ENCODE results near the gene SURF1.
A peak's percentile ranks its signal among the peaks of the same experiment; 100 is the strongest.
"Not testable (repeated sequence)": the region's sequence is repeated elsewhere in the genome, so short reads cannot be mapped to it uniquely, and the experiment has no call there.

SURF1 gene, protein sequence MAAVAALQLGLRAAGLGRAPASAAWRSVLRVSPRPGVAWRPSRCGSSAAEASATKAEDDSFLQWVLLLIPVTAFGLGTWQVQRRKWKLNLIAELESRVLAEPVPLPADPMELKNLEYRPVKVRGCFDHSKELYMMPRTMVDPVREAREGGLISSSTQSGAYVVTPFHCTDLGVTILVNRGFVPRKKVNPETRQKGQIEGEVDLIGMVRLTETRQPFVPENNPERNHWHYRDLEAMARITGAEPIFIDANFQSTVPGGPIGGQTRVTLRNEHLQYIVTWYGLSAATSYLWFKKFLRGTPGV

DNA sequence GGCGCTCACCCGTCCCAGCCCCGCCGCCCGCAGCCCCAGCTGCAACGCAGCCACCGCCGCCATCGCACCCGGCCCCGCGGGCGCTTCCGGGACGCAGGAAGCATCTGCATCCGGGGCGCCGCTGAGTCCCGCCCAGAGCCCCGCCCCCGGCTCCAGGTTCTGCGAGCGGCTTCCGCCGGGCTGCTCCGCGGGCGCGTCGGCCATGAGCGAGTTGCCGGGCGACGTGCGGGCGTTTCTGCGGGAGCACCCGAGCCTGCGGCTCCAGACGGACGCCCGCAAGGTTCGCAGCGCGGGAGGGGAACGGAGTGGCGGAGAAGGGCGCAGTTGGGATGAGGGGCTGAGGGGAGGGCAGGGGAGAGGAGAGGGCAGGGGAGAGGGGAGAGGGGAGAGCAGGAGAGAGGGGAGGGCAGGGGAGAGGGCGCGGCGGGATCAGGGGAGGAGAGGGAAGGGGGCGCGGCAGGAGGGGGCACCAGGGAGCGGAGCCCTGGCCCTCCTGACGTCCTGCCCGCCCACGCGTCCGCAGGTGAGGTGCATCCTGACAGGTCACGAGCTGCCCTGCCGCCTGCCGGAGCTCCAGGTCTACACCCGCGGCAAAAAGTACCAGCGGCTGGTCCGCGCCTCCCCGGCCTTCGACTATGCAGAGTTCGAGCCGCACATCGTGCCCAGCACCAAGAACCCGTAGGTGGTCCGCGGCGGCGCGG lies at the start of gene SURF1, which contains the start of gene SURF2:
Gene SURF1, minus strand, starts transcription at position 97 of the 701 bp plus-strand sequence. Its CDS starts 34 bp downstream, at position 63.
Gene SURF2, plus strand, starts transcription at position 160 of the 701 bp plus-strand sequence. Its CDS starts 43 bp downstream, at position 203.
- peak; percentile 77 for DNase-seq

DNA sequence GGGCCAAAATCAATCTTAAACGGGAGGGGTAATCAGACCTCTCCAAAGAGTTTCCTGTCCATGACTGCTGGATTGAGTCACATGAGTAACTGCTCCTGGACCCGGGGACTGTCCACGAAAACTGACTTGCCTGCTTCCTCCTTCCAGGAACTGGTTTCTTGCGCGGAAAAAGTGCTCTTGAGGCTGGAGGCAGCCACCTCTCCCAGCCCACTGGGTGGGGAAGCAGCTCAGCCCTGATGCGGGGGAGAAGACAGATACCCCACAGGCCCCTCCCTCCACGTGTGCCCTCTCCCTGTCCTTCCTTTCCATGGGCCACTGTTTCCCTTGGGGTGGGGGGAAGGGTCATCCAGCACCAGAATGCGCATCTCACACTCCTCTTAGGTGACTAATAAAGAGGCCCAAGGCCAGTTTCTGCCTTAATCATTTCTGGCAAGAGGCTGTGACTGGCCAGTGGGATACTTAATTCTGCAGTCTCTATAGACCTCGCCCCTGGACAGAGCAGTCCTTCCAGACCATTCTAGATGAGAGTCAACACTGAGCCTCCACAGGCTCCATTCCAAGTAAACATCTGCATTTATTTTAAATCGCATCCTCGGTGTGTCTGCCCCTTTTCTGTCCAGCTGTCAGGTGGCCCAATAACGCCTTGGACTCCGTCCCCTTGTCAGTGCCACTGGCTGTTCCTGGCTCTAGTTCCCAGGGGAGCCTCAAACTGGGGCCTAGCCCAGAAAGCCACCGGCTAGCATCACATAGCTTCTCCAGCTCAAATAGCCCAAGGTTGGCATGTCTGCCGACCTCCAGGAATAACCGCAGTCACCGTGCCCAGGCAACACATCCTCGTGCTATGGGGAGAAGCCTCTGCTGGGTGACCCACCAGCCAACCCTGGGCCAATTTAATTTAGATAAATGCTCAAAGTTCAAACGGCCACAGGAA lies 49.5 kb upstream of the SURF1 start:
- DNase-seq, result no peak

DNA sequence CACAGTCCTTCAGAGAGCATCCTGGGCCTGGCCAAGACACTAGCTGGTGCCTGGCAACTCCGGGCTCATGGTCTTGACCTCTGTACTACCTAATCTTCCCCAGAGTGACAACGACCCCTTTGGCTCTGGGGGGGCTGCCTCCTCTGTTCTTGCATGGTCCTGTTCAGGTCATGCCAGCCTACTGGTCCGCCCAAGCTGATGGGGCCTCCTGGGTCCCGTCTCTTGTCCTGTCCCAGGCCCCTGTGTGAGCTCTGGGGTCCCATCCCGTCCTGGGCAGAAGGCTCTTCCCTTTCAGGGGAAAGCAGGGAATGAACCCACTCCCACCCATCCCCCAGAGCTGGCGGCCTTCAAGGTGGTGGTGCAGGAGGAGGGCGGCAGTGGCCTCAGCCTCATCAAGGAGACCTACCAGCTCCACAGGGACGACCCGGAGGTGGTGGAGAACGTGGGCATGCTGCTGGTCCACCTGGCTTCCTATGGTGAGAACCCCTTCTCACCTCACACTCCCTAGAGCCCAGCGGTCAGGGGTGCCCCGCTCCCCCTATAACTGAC lies 48.2 kb upstream of the SURF1 start:
- no peak for DNase-seq

DNA sequence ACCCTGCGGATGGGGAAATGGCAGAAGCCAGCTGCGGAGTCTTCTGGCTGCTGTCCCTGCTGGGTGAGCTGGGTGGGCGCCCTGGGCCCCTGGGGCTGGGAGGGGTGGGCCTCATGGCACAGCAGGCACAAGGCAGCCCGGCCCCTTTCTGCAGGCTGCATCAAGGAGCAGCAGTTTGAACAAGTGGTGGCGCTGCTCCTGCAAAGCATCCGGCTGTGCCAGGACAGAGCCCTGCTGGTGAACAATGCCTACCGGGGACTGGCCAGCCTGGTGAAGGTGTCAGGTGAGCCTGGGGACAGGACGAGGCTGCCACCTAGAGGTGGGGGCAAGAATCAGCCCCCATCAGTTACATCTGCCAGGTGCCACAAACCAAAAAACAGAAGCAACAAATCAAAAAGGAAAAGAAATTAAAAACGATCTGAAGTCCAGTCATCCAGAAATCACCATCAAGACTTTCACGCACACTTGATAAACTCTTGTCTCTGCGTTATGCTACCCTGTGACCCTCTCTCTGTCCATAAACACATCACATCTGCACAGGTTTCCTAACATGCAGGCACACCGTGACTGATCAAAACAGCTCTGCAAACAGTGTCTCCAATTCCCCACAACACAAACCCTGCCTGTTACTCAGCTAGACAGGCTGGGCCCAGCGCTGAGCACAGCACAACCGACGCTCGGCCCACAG lies 47.6 kb upstream of the SURF1 start:
- peak; percentile 39 for DNase-seq

DNA sequence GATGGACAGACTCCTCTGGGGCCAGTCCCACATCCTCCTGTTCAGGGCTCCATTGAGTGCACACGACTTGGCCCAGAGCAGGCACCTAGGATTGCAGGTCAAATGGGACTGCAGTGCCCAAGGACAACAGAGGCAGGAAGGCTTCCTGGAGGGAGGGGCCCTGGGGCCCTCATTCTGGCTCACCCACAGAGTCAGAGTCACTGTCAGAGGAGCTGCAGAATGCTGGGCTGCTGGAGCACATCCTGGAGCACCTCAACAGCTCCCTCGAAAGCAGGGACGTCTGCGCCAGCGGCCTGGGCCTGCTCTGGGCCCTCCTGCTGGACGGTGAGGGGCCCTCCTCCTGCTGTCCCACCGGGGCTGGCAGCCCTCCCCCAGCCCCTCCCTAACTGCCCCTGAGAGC lies 46.4 kb upstream of the SURF1 start:
- DNase-seq, result no peak

DNA sequence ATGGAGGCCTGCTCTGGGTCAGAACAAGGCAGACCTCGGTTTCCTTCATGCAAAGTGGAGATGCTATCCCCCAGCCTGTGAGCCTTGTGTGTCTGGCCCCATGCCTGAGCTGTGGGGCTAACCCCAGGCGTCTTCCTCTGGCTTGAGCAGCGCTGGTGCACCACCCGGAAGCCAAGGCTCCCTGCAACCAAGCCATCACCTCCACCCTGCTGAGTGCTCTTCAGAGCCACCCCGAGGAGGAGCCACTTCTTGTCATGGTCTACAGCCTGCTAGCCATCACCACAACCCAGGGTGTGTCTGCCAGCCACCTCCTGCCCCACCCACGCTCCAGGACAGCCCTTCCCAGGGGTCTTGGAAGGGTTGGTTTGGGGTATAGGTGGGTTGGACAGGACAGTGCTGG lies 45.3 kb upstream of the SURF1 start:
- DNase-seq, result no peak

DNA sequence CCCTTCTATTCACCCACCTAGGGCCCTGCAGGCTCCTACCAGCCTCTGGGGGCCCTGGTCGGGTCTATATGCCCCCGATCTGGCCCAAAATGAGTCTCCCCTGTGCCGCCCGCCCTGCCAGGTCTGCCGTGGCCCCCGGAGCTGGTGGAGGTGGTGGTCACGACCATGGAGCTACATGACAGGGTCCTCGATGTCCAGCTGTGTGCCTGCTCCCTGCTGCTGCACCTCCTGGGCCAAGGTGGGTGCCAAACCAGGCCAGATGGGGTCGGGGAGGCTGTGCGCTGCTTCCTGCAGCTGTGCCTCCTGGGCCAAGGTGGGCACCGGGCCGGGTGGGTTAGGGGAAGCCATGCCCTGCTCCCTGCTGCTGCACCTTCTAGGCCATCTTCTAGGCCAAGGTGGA lies 44.0 kb upstream of the SURF1 start:
- DNase-seq, result no peak

DNA sequence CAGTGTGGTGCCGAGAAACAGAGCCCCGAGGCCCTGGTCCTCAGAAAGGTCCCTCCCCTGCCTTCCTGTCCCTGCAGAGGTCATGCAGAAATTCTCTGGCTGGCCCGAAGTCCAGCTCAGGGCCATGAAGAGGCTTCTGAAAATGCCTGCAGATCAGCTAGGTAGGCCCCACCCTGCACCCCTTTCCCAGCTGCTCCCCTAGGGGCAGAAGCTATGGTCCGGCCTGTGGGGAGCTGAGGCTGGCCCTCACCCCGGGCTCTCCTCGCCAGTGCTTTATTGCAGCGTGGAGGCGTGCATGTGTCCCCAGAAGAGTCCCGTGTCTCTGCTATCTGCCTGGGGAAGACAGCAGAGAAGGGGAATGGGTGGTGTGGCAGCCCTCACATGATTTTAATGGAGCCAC lies 41.6 kb upstream of the SURF1 start:
- DNase-seq, result no peak

DNA sequence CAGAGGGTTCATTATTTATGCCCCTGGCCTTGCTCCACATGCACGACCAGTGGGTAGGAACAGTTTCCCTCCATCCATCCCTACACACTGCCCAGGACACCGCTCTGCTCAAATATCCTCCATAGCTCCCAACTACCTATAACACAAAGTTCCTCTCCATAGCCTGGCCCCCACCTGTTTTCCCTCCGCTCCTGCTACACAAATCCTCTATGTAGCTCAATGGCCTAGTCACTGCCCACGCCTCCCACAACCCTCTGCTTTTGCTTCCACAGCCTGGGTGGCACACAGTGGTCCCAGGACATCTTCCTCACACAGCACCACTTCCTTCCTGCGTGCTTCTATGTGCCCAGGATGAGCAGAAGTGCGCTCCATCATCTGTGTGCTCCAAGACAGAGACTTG lies 41.1 kb upstream of the SURF1 start:
- DNase-seq, result no peak

DNA sequence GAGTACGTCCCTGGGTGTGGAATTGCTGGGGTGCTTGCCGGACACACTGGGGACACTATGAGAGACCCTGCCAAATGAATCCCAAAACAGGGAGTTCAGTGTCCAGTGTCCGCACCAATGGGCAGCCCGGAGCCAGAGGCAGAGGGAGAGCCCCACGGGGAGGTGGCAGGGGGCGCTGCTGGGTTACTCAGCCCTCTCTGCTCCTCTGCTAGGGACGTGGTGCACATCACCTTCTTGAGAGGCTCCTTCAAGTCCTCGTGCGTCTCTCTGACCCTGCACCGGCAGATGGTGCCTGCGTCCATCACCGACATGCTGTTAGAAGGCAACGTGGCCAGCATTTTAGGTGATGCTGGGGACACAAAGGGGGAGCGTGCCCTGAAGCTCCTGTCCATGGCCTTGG lies 40.7 kb upstream of the SURF1 start:
- DNase-seq, result no peak

DNA sequence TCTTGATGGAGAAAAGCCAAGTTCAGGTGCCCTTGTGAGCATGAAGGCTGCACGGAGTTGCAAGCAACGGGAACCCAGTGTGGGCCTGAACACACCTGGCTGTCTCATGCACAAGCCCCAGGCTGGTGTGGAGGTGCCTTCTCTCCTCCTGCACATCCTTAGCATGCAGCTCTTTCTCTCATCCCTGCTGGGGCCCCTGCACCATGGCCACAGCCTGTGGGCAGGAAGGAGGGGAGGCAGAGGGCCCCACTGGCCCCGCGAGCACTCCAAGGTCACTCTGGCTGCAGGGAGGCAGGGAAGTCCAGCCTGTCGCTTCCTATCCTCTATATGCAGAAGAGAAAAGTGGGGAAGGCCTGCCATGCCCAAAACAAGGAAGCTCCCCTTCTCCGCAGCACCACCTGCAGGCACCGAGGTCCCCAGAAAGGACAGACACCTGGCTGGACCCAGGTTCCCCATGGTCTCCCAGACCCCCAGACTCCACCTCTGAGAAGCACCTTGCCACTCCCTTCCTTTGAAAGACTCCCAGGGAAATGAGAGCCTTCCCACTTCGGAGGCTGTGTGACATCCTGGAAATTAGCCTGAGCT lies 38.5 kb upstream of the SURF1 start:
- no peak for DNase-seq

DNA sequence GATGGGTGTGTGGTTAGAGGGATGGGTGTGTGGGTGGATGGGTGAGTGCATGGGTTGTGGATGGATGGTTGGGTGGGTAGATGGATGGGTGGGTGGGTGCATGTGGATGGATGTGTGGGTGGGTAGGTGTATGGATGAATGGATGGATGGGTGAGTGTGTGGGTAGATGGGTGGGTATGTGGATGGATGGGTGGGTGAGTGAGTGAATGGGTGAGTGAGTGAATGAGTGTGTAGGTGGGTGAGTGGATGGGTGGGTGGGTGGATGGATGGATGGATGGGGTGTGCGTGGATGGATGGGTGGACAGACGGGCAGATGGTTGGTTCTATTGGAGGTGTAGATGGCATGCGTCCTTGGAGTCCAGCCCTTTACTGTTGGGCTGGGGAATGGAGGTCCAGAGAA lies 37.1 kb upstream of the SURF1 start:
- DNase-seq, result no peak

DNA sequence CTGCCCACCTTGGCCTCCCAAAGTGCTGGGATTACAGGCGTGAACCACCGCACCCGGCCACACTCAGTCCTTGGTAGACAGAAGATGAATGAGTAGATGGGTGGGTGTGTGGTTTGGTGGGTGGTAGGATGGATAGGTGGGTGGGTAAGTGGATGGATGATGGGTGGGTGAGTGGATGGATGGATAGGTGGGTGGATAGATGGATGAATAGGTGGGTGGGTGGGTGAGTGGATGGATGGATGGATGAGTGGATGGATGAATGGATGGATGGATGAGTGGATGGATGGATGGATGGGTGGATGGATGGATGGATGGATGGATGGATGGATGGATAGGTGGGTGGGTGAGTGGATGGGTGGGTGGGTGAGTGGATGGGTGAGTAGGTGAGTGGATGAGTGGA lies 36.0 kb upstream of the SURF1 start:
- DNase-seq, result not testable (repeated sequence)

DNA sequence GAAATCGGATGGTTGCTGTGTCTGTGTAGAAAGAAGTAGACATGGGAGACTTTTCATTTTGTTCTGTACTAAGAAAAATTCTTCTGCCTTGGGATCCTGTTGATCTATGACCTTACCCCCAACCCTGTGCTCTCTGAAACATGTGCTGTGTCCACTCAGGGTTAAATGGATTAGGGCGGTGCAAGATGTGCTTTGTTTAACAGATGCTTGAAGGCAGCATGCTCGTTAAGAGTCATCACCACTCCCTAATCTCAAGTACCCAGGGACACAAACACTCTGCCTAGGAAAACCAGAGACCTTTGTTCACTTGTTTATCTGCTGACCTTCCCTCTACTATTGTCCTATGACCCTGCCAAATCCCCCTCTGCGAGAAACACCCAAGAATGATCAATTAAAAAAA lies 35.2 kb upstream of the SURF1 start:
- not testable (repeated sequence) for DNase-seq

DNA sequence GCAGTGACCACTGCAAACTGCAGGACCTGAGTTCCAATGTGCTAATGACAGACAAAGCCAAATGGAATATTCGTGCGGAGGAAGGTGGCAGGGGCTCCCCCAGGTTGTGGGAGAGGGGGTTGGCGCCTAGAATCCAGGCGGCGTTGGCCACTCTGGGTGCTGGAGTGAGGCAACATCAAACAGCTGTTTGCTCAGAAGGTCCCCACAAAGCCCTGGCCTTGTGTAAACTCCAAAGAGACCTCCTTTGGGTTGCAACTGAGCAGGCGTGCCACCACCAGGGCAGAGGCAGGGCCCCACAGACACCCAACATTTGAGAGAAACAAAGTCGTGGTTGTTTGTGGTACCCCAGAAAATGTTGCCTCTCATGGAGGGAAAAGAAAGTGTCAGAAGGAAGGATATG lies 34.4 kb upstream of the SURF1 start:
- DNase-seq, result no peak

DNA sequence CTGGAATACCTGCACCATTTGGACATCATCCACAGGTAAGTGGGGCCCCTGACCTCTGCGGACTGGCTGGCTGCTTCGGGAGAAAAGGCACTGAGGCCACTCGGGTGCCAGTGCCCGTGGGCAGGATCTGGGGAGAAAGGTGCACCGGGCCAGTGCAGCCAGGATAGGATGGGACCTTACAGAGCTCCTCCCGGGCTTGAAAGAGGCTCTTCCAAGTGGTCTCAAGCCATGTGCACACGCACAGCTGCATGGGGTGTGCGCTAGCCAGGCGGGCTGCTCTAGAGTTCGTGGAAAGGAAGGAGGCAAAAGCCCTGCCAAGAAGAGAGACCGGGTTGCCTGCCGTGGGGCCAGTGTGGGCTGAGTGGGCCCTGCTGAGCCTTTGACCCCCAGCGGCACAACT lies 33.3 kb upstream of the SURF1 start:
- no peak for DNase-seq

DNA sequence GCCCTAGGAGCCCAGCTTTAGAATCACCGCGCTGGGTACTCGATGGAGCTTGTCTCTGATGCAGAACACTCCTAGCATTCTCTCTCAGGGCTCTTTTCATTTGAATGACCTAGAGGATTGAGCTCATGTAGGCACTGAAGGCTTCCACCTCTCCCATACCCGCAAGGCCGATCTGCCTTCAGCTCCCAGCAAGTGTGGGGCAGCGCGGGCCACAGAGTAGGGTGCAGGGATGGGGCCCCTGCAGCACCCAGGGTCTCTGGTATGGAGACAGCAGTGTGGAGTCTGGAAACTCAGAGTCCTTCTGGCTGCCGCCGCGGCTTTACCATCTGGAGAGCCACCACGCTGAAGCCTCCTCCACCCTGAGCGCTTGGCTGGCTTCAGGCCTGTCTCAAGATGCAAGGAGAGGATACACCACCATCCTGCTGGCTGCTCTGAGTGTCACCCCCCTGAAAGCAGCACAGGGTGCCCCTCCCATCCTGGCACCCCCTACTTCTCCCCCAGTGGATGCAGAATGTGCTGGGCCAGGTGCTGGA lies 32.8 kb upstream of the SURF1 start:
- no peak for DNase-seq

DNA sequence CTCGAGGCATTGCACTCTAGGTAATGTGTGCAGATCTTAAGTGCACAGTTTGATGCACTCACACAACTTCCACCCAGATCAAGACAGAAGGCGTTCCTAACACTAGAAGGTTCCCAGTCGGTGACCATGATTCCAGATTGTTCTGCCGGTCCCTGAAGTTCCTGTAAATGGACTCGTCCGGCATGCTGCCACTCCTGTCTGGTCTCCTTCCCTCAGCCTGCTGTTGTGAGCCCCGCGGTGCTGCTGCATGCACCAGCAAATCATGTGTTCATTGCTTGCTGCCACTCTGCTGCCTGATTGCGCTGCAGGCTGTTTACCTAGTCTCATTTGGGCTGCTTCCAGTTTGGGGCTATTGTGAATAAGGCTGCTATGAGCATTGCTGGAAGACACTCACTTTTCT lies 31.4 kb upstream of the SURF1 start:
- peak; percentile 45 for DNase-seq

DNA sequence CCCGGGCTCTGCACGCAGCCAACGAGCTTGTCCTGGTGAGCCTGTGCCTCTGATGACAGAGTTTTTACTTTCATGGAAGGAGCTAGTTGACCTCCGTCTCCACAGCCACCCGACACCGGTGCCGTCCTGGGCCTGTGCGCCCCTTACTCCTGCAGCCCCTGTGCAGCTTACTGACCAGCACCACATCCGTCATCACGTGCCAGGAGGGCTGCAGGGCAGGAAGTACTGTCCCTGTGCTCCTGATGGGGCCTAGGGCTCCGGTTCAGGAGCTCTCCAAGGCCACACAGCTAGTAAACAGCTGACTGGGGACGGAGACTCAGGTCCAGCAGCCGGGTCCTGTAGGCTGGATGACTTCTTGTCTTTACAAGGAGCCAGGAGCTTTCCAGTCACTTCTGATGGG lies 30.1 kb upstream of the SURF1 start:
- DNase-seq, result no peak

DNA sequence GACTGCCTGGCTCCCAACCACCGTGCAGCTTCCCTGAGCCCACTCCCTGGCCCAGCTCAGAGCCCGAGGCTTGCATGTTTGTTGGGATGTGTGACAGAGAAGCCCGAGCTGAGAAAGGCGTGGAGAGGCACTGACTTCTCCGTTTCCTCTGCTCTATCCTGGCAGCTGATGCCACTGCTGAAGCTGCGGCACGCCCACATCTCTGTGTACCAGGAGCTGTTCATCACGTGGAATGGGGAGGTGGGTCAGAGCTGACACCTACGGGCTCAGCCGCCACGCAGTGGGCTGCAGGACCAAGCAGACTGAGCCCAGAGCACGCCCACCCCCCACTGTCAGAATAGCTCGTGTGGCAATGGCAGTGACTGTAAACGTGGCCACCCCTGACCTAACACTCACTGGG lies 29.2 kb upstream of the SURF1 start:
- DNase-seq, result no peak

DNA sequence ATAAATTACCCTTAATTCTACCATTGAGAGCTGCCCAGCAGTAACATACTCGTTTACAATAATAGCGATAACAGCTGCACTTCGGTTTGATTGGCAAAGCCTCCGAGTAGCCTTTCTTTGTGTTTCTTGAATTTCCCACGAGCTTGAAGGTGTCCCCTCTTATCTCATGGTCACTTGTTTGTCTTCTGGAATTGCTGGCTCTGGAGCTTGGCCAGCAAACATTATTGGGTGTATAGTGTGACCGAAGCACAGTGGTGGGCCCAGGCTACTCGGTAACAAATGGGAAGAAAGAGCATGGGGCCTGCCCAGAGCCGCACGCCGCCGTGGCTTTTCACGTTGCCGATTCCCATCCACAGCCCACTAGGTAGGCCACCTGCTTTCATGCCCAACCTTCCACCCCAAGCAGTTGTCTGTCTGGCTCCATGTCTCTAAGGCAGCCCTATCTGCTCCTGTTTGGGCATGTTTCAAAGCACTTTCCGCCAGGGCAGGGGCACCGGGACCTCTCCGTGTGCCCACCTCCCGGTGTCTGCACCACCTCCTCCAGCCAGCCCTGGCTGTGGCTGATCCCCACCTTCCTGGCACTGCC lies 28.5 kb upstream of the SURF1 start:
- no peak for DNase-seq

DNA sequence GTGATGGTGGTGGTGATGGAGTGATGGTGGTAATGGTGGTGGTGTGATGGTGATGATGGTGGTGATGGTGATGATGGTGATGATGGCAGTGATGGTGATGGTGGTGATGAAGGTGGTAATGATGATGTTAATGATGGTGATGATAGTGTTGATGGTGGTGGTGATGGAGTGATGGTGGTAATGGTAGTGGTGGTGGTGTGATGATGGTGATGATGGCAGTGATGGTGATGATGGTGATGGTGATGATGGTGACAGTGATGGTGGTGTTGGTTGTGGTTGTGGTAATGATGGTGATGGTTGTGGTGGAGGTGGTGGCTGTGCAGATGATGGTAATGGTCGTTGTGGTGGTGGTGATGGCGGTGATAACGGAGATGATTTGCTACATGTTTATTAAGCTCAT lies 27.2 kb upstream of the SURF1 start:
- no peak for DNase-seq
